ENCODE results near the gene GIMAP2.
A peak's percentile ranks its signal among the peaks of the same experiment; 100 is the strongest.

GIMAP2 gene

DNA sequence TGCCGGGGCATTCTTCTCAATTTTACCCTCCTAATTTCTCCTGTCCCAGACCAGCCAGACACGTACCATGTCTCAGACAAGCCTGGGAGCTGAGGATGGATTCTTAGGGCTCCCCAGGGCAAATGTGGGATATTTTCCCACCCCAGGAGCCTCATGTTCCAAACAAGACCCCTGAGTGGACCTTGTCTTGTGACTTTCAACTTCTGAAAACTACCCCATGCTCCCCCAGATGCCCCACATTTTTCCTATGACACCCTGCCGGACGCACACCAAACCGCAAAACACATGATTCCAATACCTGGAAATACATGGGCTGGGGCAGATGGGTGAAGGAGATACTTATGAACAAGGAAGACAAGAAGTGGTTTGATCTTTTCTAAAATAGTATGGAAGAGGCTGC lies 52.6 kb downstream of the GIMAP2 start:
- in situ Hi-C loops (cut with MboI; ENCODE audit: low sequenced_read_pairs, unreplicated experiment) = no loop called here
- TF ChIP-seq, protein P1, sequence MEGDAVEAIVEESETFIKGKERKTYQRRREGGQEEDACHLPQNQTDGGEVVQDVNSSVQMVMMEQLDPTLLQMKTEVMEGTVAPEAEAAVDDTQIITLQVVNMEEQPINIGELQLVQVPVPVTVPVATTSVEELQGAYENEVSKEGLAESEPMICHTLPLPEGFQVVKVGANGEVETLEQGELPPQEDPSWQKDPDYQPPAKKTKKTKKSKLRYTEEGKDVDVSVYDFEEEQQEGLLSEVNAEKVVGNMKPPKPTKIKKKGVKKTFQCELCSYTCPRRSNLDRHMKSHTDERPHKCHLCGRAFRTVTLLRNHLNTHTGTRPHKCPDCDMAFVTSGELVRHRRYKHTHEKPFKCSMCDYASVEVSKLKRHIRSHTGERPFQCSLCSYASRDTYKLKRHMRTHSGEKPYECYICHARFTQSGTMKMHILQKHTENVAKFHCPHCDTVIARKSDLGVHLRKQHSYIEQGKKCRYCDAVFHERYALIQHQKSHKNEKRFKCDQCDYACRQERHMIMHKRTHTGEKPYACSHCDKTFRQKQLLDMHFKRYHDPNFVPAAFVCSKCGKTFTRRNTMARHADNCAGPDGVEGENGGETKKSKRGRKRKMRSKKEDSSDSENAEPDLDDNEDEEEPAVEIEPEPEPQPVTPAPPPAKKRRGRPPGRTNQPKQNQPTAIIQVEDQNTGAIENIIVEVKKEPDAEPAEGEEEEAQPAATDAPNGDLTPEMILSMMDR (IDR thresholded peaks at IDR 0.05; ENCODE audit: borderline replicate concordance, control extremely low read depth, extremely low read depth, insufficient read depth, missing control alignments) = no peak
- no peak for DNase-seq (ENCODE audit: low spot score)

DNA sequence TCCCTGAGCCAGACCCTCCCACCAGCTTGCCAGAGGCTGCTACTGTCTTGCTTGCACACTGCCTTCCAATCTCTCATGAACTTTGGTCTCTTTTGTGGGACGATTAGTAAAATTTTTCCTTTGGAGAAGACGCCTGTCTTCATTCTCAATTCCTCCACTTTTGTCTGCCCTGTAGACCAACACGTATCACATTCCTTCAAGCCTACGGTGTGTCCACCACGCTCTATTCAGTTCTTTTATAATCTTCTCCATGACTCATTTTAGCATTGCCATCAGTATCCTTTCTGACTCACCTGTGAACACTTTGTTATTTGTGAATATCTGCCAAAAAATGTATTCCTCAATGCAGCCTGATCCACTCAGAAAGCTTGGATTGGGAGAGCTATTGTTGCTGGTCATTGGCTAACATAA lies 53.1 kb downstream of the GIMAP2 start:
- no peak for DNase-seq (ENCODE audit: low spot score)
- in situ Hi-C loops (cut with MboI; ENCODE audit: low sequenced_read_pairs, unreplicated experiment) = no loop called here
- TF ChIP-seq, protein P1 (IDR thresholded peaks at IDR 0.05; ENCODE audit: borderline replicate concordance, control extremely low read depth, extremely low read depth, insufficient read depth, missing control alignments) = no peak

GRCh38 chr7:150739033-150739432 lies 53.5 kb downstream of the GIMAP2 start:
- in situ Hi-C loops (cut with MboI; ENCODE audit: low sequenced_read_pairs, unreplicated experiment) = no loop called here
- DNase-seq (ENCODE audit: low spot score) = no peak
- TF ChIP-seq, protein P1 (IDR thresholded peaks at IDR 0.05; ENCODE audit: borderline replicate concordance, control extremely low read depth, extremely low read depth, insufficient read depth, missing control alignments) = peak; percentile 26

- in situ Hi-C loops (cut with MboI; ENCODE audit: low sequenced_read_pairs, unreplicated experiment) = no loop called here
- TF ChIP-seq, protein P1 (IDR thresholded peaks at IDR 0.05; ENCODE audit: borderline replicate concordance, control extremely low read depth, extremely low read depth, insufficient read depth, missing control alignments) = no peak
- no peak for DNase-seq (ENCODE audit: low spot score)
These were observed 54.5 kb downstream of the GIMAP2 start for GRCh38 chr7:150740053-150740452.

DNA sequence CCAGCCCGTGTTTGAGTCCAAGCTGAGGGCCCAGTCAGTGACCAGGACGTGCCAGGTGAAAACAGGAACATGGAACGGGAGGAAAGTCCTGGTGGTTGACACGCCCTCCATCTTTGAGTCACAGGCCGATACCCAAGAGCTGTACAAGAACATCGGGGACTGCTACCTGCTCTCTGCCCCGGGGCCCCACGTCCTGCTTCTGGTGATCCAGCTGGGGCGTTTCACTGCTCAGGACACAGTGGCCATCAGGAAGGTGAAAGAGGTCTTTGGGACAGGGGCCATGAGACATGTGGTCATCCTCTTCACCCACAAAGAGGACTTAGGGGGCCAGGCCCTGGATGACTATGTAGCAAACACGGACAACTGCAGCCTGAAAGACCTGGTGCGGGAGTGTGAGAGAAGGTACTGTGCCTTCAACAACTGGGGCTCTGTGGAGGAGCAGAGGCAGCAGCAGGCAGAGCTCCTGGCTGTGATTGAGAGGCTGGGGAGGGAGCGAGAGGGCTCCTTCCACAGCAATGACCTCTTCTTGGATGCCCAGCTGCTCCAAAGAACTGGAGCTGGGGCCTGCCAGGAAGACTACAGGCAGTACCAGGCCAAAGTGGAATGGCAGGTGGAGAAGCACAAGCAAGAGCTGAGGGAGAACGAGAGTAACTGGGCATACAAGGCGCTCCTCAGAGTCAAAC lies 56.9 kb downstream of the GIMAP2 start:
- no peak for DNase-seq (ENCODE audit: low spot score)
- TF ChIP-seq, protein P1 (IDR thresholded peaks at IDR 0.05; ENCODE audit: borderline replicate concordance, control extremely low read depth, extremely low read depth, insufficient read depth, missing control alignments) = no peak
- in situ Hi-C loops (cut with MboI; ENCODE audit: low sequenced_read_pairs, unreplicated experiment) = no loop called here
